ENCODE measurements around the gene RFX3.

The RFX3 gene

DNA sequence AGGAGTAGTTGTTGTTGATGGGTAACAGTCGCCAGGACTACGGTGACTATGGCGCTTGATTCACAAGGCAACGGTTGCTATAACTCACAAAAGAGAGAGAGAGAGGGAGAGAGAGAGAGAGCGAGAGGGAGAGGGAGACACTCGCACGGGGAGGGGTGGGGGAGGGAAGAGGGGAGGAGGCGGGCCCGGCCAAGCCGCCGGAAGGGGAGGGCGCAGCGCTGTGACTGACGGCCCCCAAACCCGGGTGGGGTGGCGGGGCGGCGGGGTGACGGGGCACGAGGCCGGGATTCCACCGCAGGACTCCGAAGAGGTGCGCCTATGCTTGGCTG is at the start of gene RFX3:
Gene RFX3, minus strand, starts transcription at position 166 of the 329 bp plus-strand sequence. CDS start 130,413 bp downstream, outside the sequence.
- DNase-seq: peak; percentile 74

DNA sequence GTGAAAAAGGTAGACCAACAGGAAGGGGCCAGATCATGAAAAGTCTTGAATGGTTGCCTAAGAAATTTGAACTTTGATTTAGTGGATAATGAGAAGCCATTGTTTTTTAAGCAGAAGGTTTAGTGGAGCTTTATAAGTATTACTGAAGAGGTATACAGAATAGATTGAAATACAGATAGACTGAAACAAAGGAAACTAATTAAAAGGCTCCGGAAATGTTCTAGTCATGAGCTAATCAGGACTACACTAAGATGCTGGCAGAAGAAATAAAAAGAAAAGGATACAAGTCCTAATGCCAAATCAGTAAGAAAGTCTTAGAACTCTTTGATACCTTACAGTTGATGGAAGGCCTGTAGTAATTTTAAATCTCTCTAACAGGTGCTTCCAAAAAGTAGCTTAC is 45.7 kb upstream of the RFX3 start:
- DNase-seq: no peak

DNA sequence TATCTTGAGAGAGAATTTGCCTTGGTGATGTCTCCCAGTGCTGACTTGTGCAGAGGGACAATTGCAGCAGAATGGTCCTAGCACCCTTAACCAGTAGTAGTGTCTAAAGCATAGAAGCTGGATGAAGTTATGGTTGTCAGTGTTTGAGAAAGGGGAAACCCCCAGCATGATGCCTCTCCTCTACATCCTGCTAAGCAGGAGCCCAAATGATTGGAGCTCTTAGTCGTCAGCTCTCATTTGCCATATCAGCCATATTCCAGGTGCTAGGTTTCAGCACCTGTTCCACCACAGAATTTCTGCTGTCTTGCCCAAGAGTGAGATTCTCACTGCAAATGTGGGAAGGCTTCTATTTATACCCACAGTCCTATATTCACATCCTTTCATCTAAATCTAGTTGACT is 43.7 kb upstream of the RFX3 start:
- DNase-seq: no peak

DNA sequence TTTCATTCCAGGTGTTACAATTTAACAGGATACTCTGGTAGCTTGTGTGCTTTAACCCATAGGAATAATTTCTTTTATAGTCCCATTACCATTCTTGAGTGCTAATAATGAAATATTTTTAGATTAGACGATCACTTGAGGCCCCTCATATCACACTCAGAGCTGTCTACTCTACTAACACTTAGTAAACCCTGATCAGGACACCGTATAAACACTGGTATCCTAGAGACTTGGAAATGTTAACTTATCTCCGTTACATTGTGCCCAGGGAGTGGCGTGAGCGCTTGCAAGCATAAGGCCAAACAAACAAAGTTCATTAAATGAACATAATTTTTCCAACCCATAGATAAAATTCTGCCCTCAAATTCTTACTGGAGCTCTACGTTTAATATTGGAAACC is 42.2 kb upstream of the RFX3 start:
- DNase-seq: no peak

DNA sequence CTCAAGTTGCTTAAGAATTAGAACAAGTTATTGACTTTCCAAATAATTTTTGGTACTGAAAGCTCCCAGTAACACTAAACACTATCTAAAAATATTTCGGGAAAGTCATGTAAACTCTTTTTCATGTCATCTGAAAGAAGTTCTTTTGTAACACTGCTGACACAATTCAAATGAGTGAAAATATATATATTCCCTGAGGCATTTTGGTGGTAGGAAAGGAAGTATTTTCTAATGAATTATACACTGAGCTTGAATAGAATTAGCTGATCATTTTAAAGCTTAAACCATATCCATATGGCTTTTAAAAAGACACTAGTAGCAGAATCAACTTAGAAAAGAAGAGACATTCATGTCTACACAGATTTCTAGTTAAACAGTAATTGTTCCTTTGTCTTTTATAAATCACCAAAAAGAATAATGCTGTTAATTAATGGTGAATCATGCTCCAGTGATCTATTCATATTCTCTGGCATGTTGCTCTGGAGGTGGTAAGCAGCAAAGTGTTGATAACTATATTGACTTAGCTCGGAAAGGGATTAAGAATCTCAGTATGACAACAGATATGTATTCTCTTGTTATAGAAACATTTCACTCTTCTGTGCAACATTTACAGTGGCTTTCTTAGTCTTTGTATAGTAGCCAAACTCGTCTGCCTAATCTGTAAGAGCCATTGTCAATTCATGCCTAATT is 27.4 kb upstream of the RFX3 start:
- no peak for DNase-seq

DNA sequence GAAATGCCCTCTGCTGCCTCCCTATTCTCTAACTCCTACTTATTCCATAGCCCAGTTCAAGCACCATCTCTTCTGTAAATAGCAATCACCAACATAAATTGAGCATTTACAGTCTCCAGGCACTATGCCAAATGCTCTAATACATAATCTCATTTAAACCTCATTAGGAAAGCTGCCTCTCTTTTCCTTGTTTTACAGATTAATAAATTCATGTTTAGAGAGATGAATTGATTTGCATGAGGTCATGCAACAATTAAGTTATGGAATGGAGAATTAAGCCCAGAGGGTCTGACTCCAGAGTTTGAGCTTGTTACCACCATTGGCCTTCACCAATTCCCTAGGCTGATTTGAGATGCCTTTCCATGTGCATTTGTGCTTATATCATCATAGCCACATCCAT is 23.4 kb upstream of the RFX3 start:
- DNase-seq: no peak

DNA sequence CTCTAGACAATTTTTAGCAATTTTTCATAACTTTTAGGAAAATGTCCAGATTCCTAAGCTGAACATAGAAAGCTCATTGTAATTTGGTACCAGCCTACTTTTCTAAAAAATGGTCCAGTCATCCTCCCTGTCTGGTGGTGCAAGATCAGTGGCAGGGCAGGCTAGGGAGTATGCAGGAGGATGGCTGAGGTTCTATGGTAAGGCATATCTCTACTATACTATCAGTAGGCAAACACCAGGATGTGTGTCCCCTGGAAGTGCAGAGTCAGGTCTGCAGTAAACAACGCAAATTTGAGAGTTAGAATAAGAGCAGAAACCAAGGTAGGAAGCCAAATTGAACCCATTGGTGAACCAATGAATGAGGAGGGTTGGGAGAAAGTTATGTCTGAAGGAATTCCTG is 22.8 kb upstream of the RFX3 start:
- no peak for DNase-seq

DNA sequence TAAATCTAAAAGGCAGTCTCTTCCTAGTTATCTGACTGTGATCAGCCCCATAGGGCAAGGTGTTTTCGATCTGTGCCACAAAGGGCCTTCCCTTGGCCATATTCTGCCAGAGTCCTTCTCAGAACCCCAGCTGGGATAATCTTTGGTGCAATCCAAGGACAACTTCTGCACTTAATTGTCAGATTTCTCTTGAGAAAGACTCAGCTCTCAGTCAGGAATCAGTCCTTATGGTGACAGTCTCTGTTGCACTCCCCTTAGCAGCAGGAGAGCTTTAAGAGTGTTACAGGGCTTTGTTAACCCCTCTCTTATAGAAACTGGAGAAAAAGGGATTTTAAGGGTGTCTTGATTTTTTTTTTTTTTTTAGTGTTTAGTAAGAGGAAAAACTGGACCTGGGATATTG is 15.4 kb upstream of the RFX3 start:
- DNase-seq: no peak

DNA sequence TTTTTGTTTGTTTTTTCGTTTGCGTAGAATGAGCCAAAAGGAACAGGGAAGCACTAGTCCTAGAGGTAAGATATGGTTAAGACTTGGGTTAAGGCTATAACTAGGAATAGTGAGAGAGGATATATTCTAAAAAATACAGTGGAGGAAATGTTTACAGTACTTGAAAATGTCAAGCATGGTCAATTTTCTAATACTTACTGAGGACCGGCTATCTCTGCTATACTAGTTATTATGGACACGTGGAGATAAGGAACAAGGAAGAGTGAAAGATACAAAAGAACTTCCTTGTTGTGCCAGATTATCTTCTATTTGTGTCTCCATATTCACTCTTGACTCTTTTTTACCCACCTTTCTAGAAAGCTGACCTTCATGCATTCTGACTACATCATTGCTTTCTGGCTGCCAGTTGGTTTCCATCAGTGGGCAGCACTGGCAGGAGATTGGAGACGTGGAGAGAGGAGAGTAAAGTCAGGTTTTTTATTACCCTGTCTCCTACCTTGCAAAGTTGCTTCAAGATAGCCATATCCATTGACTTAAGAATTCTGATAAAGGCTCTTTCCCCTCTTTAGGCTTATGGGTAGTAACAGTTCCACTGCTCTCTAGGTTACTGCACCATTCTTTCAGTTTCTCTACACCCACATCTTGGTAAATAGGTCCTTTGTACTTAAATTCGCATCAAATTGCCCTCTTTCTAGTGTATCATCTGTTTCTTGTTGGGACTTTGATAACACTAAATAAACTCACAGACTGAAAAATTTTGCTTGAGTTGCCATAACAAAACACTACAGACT is 9.0 kb upstream of the RFX3 start:
- no peak for DNase-seq

DNA sequence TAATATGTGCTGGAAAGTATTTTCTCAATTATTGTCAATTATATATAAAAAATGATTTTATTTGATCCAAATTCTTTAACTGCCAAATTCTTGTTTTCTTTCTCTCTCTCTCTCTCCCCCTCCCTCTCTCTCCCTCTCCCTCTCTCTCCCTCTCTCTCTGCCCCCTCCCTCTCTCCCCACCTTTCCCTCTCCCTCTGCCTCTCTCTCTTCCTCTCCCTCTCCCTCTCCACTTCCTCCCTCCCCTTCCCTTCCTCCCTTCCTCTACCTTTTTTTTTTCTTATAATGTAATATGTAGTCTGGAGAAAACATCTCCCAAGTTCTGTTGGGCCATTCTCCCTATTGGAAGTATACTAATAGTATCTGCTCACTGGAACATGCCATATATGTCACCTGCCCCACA is 6.4 kb upstream of the RFX3 start:
- DNase-seq: no peak

DNA sequence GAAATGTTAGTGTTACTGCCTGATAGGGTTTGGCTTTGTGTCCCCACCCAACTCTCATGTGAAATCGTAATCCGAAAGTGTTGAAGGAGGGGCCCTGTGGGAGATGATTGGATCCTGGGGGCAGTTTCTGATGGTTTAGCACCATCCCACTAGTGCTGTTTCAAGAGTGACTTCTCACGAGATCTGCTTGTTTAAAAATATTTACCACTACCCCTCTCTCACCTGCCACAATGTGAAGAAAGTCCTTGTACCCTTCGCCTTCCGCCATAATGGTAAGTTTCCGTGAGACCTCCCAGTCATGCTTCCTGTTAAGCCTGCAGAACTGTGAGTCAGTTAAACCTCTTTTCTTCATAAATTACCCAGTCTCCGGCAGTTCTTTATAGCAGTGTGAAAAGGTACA is 2.6 kb upstream of the RFX3 start:
- DNase-seq: peak; percentile 29 to 41

DNA sequence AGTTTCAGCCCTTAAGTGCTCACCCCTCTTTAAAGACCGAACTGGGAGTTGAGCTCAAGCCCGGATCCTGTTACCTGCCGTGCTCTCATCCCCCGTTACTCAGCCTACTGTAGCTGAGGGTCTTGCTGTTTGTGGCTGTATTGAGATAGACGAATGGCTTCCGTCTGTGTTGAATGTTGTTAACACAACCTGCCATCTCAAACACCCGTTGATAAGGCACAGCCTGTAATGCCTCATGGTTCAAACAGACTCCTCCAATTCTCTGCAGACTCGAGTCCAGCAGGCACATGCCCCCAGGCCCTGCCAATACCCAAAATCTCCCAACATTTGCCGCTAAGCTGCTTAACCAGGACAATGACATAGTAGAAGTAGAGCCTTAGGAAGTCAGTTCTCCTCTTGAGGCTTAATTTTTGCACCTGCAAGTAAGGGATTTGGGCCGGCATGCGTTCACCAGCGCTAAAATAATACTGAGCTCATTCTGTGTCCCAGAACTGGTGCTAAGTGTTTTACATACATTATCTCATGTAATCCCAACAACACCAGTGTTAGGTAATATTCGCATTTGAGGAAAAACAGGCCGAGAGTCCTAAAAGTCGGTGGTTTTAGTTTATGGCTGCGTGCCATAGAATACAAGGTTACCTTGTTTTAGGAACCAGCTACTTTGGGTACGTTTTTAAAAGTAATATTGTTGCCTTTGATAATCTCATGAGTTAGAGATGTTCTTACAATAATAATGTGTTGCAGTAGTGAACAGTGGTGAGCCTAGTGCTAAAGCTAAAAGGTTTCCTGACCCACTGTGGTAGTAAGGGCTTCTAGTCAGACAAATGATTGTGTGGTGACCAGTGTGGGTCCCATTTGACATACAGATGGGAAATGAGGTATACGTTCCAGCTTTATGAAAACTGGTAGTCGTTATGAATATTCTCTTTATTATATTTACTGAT is 1.5 kb upstream of the RFX3 start:
- DNase-seq: no peak

DNA sequence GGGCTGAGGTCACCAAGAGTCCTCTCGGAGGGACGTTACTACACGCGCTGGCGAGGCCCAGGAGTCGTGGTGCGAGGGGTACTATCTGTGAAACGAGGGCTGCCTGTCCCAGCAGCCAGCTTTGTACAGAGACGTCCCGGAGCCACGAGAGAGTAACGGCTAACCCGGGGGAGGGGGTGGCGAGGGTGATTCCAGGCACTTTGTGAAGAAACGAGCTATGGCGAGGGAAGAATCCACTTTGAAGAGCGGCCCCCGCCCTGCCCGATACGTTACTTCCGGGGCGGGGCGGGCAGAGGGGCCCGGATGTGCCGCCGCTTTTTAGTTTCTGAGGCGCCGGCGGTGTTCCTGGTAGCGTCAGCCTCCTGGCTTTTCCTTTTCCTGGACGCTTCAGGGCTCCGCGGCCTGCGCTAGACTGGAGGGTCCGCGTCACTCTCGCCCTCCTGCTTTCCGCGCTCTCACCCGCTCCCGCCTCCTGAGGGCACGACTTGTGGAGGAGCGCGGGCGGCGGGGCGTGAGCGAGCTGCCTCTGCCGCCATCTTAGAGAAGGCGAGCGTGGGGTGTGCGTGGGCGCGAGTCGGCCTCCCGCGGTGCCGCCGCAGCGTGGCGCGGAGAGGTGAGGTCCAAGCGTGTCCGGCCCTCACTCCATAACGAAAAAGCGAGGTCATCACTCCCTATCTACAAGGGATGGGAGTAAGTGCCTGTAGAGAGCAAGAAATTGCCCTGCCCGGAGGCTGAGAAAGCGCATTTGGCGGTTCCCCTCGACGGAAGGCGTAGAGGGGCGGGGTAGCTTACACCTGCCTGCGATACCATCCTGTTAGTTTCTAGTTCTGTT is 580 bp upstream of the RFX3 start:
- DNase-seq: peak; percentile 43 to 61

DNA sequence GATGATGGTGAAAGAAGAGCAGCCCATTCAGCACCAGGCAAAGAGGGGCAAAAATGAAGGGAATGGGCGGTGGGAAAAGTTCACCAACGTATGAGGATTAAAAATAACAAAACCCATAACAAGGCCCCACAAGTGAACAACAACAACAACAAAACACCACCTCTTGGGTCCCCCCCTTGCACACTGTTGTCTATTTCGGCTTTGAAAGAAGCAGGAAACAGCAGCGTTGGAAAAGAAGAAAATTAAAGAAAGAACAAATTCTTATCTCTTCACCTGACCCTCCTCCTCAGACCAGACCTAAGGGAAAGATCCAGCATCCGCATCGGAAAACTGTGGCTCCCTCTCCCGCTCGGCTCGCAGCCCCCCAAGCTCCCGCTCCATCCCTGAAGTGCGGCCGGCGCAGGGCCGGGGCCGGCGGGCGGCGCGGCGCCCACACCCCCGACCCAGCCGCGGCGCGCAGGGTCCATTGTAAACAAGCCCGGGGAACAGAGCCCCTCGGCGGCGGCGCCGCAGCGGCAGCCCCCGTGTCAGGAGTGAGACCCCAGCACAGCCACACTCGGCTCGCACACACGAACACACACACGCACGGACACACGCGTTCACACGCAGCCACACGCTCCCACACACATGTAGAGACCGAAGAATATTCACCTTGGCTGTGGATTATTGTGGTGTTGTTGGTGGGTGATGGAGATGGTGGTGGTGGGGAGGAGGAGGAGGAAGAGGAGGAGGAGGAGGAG is 535 bp downstream of the RFX3 start:
- no peak for DNase-seq

DNA sequence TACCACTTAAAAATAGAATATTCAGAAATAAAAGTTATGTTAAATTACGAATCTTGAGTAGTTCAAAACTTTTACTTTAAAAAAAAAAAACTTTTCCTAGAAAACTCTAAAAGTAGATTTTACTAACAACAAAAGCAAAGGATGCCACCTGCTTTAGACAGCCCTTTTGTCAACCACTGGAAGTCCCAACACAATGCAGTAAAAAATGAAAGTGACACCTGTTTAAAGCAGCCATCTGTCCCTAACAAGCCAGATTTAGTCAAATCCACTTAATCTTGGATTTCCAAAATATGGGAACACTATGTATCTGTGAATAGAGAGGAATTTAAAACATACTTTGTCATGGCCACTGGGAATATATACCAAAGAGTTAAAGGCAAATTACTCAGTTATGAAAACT is 3.8 kb downstream of the RFX3 start:
- no peak for DNase-seq

DNA sequence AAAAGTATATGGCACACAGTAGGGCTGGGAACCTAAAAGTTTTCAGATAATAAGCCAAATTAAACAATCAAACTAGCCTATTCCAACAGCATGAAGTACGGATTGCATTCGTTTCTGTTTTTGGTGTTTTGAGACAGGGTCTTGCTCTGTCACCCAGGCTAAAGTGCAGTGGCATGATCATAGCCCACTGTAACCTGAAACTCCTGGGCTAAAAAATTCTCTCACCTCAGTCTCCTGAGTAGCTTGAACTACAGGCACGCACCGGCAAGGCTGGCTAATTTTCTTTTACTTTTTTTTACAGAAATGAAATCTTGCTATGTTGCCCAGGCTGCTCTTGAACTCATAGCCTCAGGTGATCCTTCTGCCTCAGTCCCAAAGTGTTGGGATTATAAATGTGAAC is 5.2 kb downstream of the RFX3 start:
- no peak for DNase-seq

DNA sequence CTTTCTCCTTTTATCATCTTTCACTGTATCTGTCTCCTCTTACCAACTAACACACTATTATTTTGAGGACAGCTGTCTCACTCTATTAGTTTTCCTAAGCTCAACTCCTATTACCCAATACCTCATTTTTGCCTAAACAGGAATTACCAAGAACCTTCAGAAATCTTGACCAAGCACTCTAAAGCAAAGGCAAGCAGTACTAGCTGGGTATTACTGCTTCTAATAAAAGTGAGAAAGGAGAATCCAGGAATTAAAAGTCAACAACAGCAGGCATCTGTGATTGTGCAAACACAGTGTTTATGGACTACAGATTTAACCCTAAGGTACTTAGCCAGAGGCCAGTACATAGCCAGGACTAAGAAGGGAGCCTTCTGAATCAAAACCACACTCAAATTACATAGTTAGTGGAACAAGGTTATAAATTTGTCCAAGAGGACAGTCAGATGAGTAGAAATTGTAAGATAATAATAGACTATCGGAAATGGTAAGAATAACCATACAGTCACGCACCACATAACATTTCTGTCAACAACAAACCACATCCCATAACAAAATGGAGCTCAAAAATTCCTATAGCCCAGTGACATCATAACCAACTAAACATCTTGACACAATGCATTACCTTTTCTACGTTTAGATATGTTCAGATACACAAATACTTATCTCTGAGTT is 8.3 kb downstream of the RFX3 start:
- no peak for DNase-seq

DNA sequence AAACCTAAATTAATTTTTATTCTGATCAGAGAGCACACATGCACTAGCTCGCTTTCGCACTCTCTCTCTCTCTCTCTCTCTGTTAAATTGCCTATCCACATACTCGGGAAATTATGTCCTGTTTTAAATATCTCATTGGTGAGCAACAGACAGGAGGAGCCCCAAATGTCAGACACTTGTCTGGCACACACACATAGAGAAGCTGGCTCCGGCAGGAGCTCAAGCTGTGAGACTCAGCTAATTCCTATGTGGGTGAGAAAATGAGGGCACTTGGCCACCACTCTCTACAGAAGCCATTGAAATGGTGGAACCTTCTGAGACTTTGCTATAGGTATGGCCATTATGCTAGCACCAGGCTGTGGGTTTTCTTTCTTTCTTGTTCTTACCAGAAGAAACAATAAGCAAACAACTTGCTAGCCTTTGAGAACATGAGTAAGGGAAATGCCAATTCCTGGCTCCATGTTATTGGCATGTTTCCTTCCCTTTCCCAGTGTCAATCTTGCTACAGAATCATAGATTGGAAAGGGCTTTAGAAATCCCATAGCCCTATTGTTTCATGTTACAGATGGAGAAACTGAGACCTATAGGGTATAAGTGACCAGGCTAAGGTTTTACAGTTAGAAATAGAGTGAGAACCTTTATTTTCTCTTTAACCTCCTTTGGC is 9.0 kb downstream of the RFX3 start:
- no peak for DNase-seq

DNA sequence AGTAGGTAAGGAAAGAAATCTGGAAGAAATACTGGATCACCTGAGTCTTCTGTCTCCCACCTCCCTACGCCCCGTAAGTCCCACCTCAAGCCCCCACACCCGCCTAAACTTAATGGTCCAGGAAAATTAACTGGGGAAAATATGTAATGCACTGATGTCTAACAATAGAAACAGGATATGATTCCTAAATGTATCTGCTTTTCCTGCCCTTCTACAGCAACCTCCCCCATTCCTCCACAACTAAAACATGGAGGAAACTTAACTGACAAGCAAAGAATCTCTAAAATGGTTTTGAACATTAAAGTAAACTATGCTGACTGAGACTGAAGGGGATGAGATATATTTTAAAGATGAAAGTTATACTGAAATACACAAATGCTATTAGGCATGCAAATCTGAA is 10.4 kb downstream of the RFX3 start:
- no peak for DNase-seq

DNA sequence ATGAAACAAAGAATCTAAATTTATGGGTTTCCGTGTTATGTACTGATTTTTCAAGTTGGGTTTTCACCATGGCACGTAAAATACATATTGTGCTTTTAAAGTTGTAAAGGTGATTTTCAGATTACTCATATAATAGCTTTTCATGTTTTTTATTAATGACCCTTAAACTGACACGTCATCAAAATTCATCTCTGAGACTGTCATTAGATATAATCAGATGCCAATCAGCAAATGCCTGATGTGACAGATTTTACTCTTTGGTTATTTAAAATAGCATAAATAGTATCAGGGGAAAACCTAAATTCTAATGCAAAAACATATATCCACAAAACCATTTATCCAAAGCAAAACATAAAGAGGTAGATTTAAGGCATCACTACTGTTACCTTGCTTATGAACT is 11.0 kb downstream of the RFX3 start:
- DNase-seq: no peak

DNA sequence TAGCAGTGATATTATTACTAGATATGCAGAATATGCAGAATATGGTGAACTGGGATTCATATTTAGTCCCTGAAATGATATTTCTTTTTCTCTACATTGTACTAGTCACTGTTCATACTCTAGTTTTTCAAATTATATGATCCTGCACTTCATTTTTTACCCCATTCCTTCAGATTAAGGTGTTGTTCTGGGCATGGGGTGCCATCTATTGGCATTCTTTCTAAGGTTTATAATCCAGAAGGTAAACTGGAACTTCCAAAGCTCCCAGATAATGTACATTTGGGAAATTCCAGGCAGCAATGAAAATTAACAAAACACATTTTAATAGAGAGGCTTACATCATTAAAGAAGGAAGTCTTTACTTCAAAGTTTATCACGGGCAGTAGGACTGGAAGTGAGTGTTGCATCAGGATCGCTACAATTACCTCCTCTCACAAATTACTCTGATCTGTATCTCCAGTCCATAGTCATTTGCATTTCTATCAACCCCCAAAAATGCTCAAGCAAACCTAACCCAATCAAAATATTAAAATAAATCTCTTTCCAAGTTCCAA is 12.5 kb downstream of the RFX3 start:
- DNase-seq: no peak
